Measurements from ENCODE around the gene RAD51B.

DNA sequence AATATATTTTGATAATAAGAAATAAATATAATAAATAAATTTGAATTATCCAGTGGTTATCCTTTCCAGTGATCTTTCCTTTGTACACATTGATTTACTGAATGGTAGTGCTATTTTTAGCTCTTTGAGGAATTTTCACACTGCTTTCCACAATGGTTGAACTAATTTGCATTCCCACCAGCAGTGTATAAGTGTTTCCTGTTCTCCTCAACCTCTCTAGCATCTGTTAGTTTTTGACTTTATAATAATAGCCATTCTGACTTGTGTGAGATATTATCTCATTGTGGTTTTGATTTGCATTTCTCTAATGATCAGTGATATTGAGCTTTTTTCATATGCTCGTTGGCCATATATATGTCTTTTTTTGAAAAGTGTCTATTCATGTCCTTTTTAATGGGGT lies 333.7 kb downstream of the RAD51B start:
- TF ChIP-seq CTCF (IDR thresholded peaks at IDR 0.05) (no peak), POLR2AphosphoS5 (IDR thresholded peaks at IDR 0.05) (no peak), POLR2A (IDR thresholded peaks at IDR 0.05) (no peak)
